ENCODE data around the gene ADAMTS16.

GRCh38 chr5:5270161-5270560 lies 130.0 kb downstream of the ADAMTS16 start:
- TF ChIP-seq MAX (CRISPR knock-in tag; IDR thresholded peaks at IDR 0.05) (no peak), E2F4 (CRISPR knock-in tag; IDR thresholded peaks at IDR 0.05; ENCODE audit: low read depth) (no peak)
